ENCODE measurements around the gene TBRG1.

Gene TBRG1

DNA sequence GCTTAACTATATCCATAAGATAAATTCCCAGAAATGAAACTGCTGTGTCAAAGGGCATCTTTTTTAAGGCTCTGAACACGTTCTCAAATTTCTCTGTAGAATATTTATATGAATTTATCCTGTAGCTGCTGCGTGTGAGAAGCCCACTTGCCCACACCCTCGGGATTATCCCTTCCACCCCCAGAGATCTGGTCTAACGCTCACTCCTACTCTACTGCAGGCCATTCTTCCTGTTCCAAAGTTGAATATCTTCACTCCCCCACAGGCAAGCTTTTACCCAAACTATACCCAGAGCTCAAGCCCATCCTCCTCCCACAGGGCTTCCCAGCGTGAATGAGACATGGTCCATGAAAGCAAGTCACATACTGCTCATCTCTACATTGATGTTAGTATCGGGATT, 25.9 kb downstream of the TBRG1 start:
- H3K4me3 ChIP-seq (ENCODE audit: low read length) = no peak overlapping the region

DNA sequence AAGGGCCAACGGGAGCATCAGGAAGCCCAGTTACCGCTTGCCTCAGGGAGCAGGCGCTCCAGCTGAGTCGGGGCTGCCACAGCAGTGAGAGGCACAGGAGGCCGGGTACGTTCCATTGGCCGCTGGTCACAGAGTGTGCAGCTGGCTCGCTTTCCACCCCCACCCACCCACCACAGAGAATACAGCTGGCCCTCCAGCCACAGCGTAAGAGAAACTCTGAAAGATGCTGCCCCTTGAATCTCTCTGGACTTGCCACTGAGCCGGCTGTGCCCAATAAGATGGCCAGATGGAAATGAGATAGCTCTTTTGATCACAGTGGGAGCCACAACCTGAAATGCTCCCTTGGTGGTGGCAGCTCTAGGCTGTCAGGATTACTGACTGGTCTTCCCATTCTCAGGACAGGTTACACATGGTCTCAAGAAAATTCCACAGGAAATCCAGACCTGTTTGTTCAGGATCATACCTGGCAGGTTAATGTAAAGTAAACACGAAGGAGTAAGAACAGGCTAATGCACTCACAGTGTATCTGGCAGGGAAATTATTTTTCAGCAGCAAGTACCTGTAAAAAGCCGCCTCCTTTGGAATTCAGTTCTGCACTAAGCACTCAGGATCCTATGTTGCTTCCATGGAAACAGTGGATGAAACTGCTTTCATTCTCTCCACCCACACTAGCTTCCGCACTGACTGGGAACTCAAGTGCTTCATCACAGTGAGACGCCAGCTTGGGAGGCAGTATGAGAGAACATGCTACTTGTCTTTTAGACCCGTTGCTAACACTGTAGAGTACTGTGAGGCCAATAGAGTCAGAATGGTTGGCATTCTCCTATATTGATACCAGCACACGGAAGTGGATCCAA, 34.3 kb downstream of the TBRG1 start:
- no peak overlapping the region for H3K4me3 ChIP-seq (ENCODE audit: low read length)
- DNase-seq (ENCODE audit: low read depth, low spot score) = no peak

More for the DNA sequence above, 25.9 kb downstream of the TBRG1 start:
- DNase-seq (ENCODE audit: low read depth, low spot score) = no peak

DNA sequence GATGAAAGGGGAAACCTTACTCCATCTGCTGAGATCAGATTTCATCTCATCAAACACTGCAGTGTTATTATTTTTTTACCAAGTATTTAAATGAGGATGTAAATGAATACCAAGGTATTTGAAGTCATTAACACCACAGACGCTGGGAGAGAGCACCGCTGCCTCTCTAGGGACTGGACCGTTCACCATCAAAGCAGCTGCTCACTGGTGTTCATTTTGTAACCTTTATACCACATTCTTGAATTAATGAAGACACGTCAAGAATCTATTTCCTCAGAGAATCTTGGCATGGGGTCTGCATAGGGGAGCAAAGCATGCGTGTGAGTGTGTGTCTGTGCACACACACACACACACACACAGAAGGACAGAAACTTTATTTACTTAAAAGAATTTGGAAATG, 35.2 kb downstream of the TBRG1 start:
- DNase-seq (ENCODE audit: low read depth, low spot score) = no peak
- no peak overlapping the region for H3K4me3 ChIP-seq (ENCODE audit: low read length)

DNA sequence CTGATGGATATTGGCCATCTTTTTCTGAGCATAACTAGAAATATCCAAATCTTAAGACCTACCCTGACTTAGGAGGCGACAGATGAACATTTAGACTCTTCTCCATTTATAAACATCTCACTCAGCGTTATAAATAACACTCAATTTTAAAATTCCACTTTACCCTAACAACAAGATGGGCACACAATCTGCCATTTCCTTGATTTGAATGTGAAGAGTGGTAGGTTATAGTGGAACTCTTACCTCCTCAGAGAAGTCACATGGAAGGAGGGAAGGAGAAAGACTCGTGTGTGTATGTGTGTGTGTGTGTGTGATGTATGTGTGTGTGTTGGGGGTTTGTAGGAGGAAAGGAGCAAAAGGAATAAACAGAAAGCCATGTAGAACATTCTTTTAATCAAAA, 35.8 kb downstream of the TBRG1 start:
- no peak for DNase-seq (ENCODE audit: low read depth, low spot score)
- H3K4me3 ChIP-seq (ENCODE audit: low read length) = no peak overlapping the region

DNA sequence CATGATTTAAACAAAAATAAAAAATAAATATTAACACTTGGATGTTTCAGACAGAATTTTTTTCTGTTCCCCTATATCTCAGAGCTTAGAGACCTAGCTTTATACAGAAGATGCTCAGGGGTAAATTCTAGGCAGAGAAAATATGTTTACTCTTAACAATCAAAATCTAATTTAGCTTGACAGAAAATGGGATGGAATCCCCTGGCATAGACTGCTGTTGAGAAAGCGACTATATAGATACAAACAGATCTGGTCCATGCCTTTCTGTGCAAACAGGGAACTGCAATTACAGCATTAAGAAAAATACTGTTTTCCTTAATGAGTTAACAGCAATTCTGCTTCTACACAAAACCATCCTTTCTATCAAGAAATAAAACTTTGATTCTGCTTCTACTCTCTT, 36.3 kb downstream of the TBRG1 start:
- no peak overlapping the region for H3K4me3 ChIP-seq (ENCODE audit: low read length)
- DNase-seq (ENCODE audit: low read depth, low spot score) = no peak

DNA sequence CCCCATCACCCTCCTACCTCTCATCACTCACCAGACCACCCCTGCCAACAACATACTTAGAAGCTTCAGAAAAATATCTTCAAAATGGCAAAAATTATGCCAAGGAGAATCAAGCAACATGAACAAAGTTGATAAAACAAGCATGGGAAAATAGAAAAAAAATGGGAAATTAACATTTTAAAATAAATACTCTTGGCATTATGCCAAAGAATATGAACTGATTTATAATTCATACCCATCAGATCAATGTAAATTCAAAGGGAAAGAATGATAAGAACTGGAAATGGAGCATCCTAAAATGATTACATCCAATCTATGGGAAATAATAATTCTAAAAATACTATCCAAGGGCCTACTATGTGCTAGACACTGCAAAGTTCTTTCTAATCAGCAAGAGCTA, 38.9 kb downstream of the TBRG1 start:
- DNase-seq (ENCODE audit: low read depth, low spot score) = no peak
- no peak overlapping the region for H3K4me3 ChIP-seq (ENCODE audit: low read length)

DNA sequence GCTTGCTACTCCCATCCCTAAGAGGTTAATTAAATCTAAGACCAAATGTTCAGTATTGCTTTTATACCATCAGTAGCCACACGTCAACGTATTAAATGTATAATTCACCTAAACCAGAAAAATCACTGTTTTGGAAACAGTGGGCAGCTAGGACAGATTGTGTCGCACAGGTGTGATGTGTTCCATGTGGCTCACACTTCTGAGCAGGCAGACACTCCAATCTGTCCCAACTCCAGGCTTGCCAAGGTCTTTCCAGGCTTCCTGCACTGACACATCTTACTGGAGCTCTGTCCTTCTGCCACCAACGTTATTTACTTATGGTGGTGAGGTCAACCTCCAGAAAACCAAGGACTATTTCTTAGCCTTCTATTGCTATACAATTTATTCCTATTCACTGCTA, 39.4 kb downstream of the TBRG1 start:
- DNase-seq (ENCODE audit: low read depth, low spot score) = no peak

DNA sequence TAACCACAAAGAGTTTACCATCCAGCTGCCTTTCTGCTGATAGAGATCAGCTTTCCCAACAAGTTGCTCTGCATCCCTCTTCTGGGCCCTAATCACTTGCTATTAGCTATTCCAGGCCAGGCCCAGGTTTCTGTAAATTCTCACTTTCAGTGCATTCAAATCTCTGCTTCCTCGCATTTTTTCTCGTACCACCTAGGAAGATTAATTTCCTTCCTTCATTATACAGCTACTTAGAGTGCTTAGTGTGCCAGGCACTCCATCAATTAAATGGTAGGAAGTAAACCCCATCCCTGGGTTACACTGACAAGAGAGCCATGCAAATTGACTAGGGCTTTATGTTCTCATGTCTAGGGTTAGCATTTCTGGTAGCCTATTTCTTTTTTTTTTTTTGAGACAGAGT, 41.2 kb downstream of the TBRG1 start:
- DNase-seq (ENCODE audit: low read depth, low spot score) = no peak
- no peak overlapping the region for H3K4me3 ChIP-seq (ENCODE audit: low read length)

More for the DNA sequence above, 39.4 kb downstream of the TBRG1 start:
- no peak overlapping the region for H3K4me3 ChIP-seq (ENCODE audit: low read length)

DNA sequence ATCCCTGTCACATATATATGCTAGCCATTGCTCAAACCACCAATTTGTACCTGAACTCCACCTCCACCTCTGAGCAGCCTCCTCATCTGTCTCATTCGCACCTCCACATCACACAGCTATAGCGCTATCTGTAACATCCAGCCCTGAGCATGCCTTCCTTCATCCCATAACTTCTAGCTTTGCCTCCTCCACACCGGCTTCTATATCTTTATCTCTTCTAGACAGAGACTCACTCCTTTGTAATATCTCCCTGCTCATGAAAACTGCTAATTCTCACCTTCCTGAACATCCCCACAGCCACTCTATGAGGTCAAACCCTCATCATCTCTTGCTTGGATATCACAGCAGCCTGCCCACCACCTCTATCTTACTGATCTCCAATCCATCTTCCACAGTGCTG, 44.9 kb downstream of the TBRG1 start:
- DNase-seq (ENCODE audit: low read depth, low spot score) = no peak
- H3K4me3 ChIP-seq (ENCODE audit: low read length) = no peak overlapping the region

DNA sequence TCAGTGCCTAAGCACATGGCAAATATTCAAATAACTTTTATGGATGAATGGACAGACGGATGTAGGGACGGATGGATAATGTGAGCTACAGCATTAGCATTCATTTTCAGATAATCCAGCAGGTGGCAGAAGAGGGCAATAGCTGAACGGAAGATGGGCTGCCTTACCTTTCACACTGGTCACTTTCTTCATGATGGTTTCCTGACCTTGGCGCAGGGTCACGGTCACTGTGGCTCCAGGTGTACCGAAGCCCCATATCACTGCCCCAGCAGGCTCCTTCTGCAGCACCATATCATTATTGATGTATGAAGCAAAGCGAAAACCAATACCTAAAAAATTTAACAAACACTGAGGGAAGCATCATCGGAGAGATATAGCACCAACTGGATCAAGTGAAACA, 46.5 kb downstream of the TBRG1 start:
- DNase-seq (ENCODE audit: low read depth, low spot score) = peak; percentile 29
- no peak overlapping the region for H3K4me3 ChIP-seq (ENCODE audit: low read length)

DNA sequence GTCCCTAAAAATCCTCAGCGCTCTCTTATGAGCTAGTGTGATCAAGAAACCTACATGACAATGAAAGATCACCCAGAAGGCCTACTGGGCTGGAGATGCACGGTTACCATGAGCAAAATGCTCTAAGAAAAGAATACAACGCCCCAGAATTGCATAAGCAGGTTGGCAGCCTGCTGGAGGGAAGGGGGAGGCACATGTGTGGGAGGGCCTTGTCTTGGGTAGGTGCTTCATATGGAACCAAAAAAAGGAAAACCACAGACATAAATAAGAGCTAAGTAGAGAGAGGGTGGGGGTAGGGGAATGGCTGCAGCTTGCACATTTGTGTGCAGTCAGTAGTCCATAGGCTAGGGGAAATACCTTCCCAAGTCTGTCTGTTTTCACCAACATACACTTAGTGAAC, 48.1 kb downstream of the TBRG1 start:
- DNase-seq (ENCODE audit: low read depth, low spot score) = peak; percentile 76
- H3K4me3 ChIP-seq (ENCODE audit: low read length) = no peak overlapping the region

DNA sequence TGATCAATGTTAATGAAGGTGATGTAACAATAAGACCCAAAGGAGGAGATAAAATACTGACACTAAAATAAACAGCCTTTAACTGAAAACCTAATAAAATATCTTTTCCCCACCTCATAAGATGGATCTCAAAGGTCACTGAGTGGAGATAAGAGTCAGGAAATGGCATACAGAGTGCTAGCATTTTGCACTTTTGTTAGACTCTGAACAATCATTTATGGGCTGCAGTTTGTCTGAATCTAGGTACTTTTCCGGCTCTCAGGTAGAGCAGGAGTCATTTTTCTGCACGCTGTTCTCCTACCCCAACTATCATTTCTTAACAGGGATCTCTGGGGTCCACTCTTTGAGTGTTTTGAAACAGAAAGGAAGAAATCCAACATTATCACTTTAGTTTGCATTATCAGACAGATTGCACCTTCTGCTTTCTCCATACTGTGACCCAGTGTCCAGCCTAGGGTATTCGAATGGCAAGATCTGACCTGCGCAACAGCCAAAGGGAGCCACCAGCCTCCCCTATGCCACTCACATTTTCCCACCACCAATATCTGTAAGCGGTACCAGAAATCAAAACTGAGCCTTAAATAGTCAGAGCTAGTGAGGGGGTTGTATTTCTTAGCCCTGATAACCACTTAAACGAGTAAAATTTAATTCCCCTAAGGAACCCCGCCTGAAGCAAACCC, 50.0 kb downstream of the TBRG1 start:
- H3K4me3 ChIP-seq (ENCODE audit: low read length) = peak overlapping the region; percentile 65
- no peak for DNase-seq (ENCODE audit: low read depth, low spot score)

DNA sequence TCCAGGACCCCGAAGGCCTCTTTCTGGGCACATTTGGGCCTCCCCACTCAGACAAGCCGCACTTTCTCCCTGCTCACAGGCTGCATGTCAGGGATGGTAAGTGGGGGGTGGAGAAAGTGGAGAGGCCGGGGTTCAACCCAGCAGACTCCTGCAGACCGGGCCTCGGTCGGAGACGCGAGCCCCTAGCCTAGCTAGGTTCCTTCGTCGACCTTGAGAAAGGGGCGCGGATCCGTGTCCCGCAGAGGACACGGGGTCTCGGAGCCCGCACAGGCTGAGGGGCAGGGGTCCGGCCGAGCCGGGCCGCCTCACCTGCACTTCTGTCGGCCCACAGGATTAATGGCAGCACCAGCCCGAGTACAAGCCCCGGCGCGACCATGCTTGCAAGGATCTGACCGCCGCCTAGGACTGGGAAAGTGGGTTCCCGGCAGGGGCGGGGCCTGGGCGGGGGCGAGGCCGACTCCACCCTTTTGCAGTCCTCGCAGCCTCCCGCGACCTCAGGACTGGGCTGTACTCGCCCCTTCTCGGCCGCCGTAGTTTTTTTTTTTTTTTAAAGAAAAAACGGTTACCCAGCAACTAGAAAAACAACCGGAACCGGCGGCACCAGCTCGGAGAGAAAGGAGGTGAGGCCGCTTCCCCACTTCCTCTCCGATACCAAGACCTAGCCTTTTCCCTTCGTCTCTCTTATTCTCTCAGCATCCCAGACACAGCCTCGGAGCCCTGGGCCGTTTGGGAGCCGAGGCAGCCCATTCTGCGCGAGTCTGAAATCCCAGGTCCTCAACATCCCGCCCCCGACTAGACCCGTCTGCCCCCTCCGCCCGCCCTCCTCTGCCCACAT, 50.9 kb downstream of the TBRG1 start, which contains the start of the genes SIAE and SPA17:
TSS of gene SIAE (minus strand) at position 407 of the 835 bp plus-strand sequence. CDS start at position 376, 31 bp downstream.
TSS of gene SPA17 (plus strand) at position 572 of the 835 bp plus-strand sequence. CDS start 1,361 bp downstream, outside the sequence.
- peak; percentile 93 for DNase-seq (ENCODE audit: low read depth, low spot score)
- peak within 1 kb of the TSS; percentile 65 for H3K4me3 ChIP-seq (ENCODE audit: low read length)

DNA sequence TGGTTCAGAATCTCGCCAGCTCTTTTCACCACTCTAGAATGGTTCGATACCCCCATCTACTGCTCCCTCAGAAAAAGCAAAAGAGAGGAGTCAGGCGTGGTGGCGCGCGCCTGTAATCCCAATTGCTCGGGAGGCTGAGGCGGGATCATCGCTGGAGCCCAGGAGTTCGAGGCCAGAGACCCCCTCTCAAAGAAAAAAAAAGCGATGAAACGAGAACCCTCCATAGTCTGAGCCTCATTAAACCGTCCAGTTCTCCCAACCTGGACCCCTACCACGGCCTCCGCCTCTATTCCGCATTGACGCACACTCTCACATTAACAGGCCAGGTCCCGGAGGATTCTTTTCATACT, 51.5 kb downstream of the TBRG1 start:
- H3K4me3 ChIP-seq (ENCODE audit: low read length) = peak overlapping the region; percentile 65
- no peak for DNase-seq (ENCODE audit: low read depth, low spot score)

DNA sequence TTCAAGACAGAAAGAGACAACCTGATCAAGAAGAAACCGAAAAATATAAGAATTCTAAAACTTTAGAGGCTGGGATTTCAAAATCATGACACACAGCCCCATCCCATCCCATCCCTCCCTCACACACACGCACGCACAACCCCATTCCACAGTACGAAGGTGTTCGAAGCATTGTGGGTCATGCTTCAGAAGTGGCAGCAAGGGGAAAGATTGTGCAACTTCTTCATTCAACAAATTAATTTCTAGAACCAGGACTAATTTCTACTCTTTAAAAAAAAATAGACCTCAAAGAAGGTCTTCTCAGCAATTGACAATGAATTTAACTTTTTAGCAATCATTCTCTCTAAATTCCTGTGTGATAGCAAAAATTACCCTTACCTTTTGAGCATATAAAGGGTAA, 51.9 kb downstream of the TBRG1 start:
- DNase-seq (ENCODE audit: low read depth, low spot score) = no peak
- H3K4me3 ChIP-seq (ENCODE audit: low read length) = peak overlapping the region; percentile 65

DNA sequence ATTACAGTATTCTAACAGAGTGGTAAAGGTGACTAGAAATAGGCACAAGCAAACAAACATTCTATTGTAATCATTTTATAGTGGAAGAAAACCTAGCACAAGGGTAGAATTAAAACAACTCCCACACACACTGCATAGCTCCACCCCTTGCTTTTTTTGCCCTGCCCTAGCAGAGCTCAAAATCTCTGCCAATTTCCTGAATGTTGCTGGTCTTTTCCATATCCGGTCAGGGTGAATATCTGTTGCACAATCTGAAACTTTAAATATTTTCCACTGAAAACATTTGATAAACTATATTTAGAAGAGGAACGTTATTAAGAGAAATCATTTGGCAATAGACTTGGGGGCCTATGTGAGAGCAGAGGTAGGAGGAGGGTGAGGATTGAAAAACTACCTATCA, 53.7 kb downstream of the TBRG1 start:
- no peak for DNase-seq (ENCODE audit: low read depth, low spot score)
- no peak overlapping the region for H3K4me3 ChIP-seq (ENCODE audit: low read length)

DNA sequence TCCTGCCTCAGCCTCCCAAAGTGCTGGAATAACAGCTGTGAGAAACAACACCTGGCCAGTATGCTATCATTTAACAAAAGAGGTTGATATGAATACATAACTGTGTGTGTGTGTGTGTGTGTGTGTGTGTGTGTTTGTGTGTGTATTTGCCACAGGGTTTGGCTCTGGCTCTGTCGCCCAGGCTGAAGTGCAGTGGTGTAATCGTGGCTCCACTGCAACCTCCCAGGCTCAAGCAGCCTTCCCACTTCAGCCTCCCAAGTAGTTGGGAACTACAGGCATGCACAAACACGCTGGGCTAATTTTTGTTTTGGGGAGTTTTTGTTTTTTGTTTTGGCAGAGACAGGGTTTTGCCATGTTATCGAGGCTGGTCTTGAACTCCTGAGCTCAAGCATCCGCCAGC, 55.8 kb downstream of the TBRG1 start:
- DNase-seq (ENCODE audit: low read depth, low spot score) = no peak

DNA sequence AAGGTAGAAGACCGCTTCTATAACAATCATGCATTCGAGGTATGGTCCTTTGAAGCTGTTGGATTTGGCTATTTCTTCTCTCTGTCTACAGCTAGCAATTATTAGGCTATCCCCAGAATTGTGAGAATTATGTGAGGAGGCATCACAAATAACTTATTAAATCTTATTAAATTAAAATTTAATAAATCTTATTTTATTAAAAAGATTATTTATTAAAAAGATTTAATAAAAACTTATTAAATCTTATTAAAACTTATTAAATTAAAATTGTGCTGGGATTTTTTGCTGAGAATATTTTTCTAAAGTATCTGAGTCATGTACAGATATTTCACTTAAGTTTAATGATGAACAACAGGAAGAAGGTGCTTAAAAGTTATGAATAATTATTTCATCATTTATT, 58.8 kb downstream of the TBRG1 start:
- no peak for DNase-seq (ENCODE audit: low read depth, low spot score)
- no peak overlapping the region for H3K4me3 ChIP-seq (ENCODE audit: low read length)

More for the DNA sequence above, 55.8 kb downstream of the TBRG1 start:
- no peak overlapping the region for H3K4me3 ChIP-seq (ENCODE audit: low read length)

DNA sequence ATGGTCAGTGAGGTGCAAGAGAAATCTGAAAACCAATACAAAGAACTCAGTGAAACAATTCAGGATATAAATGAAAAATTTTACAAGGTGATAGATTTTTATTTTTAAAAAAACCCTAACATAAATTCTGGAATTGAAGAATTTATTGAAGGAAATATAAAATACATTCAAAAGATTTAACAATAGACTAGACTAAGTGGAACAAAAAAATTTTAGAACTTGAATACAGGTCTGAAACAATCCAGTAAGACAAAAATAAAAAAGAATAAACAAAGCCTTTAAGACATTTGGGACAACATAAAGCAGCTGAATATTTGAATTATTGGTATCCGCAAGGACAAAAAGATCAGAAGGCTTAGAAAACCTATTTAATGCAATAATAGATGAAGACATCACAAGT, 59.8 kb downstream of the TBRG1 start:
- no peak overlapping the region for H3K4me3 ChIP-seq (ENCODE audit: low read length)
- no peak for DNase-seq (ENCODE audit: low read depth, low spot score)
